Measurements from ENCODE around the gene ARMC2. TPM values are rescaled to one million over a fixed set of nuclear protein-coding genes. Genes with fewer than 3 reads are reported as not detected.
"Not testable (repeated sequence)": the region's sequence is repeated elsewhere in the genome, so short reads cannot be mapped to it uniquely, and the experiment has no call there.

The ARMC2 gene
- total RNA-seq, 1 donor from 2014 or later, result 5.2 TPM

DNA sequence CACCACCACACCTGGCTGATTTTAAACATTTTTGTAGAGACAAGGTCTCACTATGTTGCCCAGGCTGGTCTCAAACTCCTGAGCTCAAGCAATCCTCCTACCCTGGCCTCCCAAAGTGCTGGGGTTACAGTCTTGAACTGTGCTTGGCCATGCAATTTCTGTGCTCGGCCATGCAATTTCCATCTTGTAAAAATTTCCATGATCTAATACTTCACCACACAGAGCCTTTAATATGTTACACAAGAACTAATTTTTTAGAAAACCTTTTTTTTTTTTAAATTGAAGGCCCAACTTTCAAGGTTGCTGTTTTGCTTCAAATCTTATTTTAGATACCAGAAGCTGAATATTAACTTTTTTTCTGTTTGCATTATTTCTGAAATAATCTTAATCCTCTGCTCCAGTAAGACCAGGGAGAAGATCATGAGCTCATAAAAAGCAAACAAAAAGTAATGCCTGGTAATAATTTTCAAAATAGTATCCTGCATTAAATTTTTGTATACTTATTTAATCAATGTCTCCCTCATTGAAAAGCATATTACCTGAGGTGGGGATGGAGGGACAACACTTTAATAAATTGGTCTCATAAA lies 38.1 kb upstream of the ARMC2 start:
- peaks cover 1% of the 10 kb centered on the region for H3K9me3 Mint-ChIP-seq (ENCODE audit: unreplicated experiment)
- no peak for FAIRE-seq

DNA sequence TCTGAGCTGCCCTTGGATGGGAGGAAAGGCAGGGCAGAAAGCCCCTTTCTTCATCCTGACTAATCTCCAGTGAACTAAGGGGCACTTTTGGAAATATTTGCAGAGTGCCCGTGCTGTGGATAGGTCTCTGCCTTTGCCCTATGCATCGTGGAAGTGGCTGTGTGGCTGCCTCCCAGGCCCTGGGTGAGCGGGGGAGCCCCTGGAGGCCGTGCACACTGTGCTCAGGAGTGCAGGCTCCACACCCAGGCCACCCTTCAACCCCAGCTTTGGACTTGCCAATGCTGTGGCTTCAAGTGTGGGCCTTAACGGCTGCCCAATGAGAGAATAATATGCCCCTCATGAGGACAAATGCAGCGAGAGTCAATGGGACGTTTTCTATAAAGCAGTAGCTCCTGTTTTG lies 36.7 kb upstream of the ARMC2 start:
- H3K4me1 ChIP-seq (ENCODE audit: insufficient read depth, low read length), result no peaks in the 10 kb centered on the region
- no peak overlapping the region for H3K9ac ChIP-seq (ENCODE audit: low read length)
- no peak overlapping the region for H2AFZ ChIP-seq (ENCODE audit: low read depth, low read length)
- FAIRE-seq, result no peak
- no peaks in the 10 kb centered on the region for H3K9me3 ChIP-seq (ENCODE audit: insufficient read depth, low read depth, low read length)
- DNase-seq (ENCODE audit: low read depth), result no peak
- no peak overlapping the region for H3K27ac ChIP-seq (ENCODE audit: low read depth, low read length)
- H3K36me3 ChIP-seq (ENCODE audit: insufficient read depth, low read length), result no peaks in the 10 kb centered on the region
- H3K36me3 Mint-ChIP-seq (ENCODE audit: low read depth, unreplicated experiment), result no peaks in the 10 kb centered on the region
- TF ChIP-seq, protein P1, sequence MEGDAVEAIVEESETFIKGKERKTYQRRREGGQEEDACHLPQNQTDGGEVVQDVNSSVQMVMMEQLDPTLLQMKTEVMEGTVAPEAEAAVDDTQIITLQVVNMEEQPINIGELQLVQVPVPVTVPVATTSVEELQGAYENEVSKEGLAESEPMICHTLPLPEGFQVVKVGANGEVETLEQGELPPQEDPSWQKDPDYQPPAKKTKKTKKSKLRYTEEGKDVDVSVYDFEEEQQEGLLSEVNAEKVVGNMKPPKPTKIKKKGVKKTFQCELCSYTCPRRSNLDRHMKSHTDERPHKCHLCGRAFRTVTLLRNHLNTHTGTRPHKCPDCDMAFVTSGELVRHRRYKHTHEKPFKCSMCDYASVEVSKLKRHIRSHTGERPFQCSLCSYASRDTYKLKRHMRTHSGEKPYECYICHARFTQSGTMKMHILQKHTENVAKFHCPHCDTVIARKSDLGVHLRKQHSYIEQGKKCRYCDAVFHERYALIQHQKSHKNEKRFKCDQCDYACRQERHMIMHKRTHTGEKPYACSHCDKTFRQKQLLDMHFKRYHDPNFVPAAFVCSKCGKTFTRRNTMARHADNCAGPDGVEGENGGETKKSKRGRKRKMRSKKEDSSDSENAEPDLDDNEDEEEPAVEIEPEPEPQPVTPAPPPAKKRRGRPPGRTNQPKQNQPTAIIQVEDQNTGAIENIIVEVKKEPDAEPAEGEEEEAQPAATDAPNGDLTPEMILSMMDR (IDR thresholded peaks at IDR 0.05; ENCODE audit: insufficient read depth, low read depth, low read length), result no peak
- no peak for TF ChIP-seq EZH2 (IDR thresholded peaks at IDR 0.05; ENCODE audit: insufficient read depth, low read length)
- peaks cover 3% of the 10 kb centered on the region for H3K27me3 Mint-ChIP-seq (ENCODE audit: low read depth, unreplicated experiment)
- no peak overlapping the region for H3K27ac Mint-ChIP-seq (ENCODE audit: unreplicated experiment)
- no peaks in the 10 kb centered on the region for H3K27me3 ChIP-seq (ENCODE audit: insufficient read depth, low read length)
- H3K4me3 ChIP-seq (ENCODE audit: insufficient read depth, low read depth, low read length), result no peak overlapping the region
- no peaks in the 10 kb centered on the region for H4K20me1 ChIP-seq (ENCODE audit: insufficient read depth, low read length)
- no peaks in the 10 kb centered on the region for H3K4me1 Mint-ChIP-seq (ENCODE audit: low read depth, unreplicated experiment)
- H3K4me2 ChIP-seq (ENCODE audit: low read length), result no peak overlapping the region
- H3K9me3 Mint-ChIP-seq (ENCODE audit: unreplicated experiment), result peaks cover 3% of the 10 kb centered on the region
- no peak overlapping the region for H3K4me3 Mint-ChIP-seq (ENCODE audit: unreplicated experiment)
- H3K79me2 ChIP-seq (ENCODE audit: insufficient read depth, low read length), result no peaks in the 10 kb centered on the region

More for the DNA sequence above, 38.1 kb upstream of the ARMC2 start:
- no peaks in the 10 kb centered on the region for H3K9me3 ChIP-seq (ENCODE audit: insufficient read depth, low read depth, low read length)
- no peaks in the 10 kb centered on the region for H3K36me3 ChIP-seq (ENCODE audit: insufficient read depth, low read length)
- no peak overlapping the region for H3K4me3 ChIP-seq (ENCODE audit: insufficient read depth, low read depth, low read length)
- Mint-ChIP-seq H3K27me3 (ENCODE audit: low read depth, unreplicated experiment) (peaks cover 3% of the 10 kb centered on the region), H3K4me1 (ENCODE audit: low read depth, unreplicated experiment) (peaks cover 6% of the 10 kb centered on the region), H3K36me3 (ENCODE audit: low read depth, unreplicated experiment) (no peaks in the 10 kb centered on the region), H3K27ac (ENCODE audit: unreplicated experiment) (no peak overlapping the region), H3K4me3 (ENCODE audit: unreplicated experiment) (no peak overlapping the region)
- H3K27ac ChIP-seq (ENCODE audit: low read depth, low read length), result no peak overlapping the region
- no peaks in the 10 kb centered on the region for H4K20me1 ChIP-seq (ENCODE audit: insufficient read depth, low read length)
- H3K9ac ChIP-seq (ENCODE audit: low read length), result no peak overlapping the region
- TF ChIP-seq, protein P1 (IDR thresholded peaks at IDR 0.05; ENCODE audit: insufficient read depth, low read depth, low read length), result no peak
- no peak for TF ChIP-seq EZH2 (IDR thresholded peaks at IDR 0.05; ENCODE audit: insufficient read depth, low read length)
- no peak overlapping the region for H3K4me2 ChIP-seq (ENCODE audit: low read length)
- no peak overlapping the region for H2AFZ ChIP-seq (ENCODE audit: low read depth, low read length)
- no peaks in the 10 kb centered on the region for H3K27me3 ChIP-seq (ENCODE audit: insufficient read depth, low read length)
- DNase-seq (ENCODE audit: low read depth), result no peak
- no peaks in the 10 kb centered on the region for H3K79me2 ChIP-seq (ENCODE audit: insufficient read depth, low read length)
- no peaks in the 10 kb centered on the region for H3K4me1 ChIP-seq (ENCODE audit: insufficient read depth, low read length)

DNA sequence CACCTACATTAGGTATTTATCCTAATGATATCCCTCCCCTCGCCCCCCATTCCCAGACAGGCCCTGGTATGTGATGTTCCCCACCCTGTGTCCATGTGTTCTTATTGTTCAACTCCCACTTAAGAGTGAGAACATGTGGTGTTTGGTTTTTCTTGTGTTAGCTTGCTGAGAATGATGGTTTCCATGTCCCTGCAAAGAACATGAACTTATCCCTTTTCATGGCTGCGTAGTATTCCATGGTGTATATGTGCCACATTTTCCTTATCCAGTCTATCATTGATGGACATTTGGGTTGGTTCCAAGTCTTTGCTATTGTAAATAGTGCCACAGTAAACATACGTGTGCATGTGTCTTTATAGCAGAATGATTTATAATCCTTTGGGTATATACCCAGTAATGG lies 35.0 kb upstream of the ARMC2 start:
- H3K27ac Mint-ChIP-seq (ENCODE audit: unreplicated experiment); H3K4me3 ChIP-seq (ENCODE audit: insufficient read depth, low read depth, low read length); H3K27me3 ChIP-seq (ENCODE audit: insufficient read depth, low read length); H3K79me2 ChIP-seq (ENCODE audit: insufficient read depth, low read length); H3K27me3 Mint-ChIP-seq (ENCODE audit: low read depth, unreplicated experiment); H2AFZ ChIP-seq (ENCODE audit: low read depth, low read length); H3K9ac ChIP-seq (ENCODE audit: low read length); H3K4me1 Mint-ChIP-seq (ENCODE audit: low read depth, unreplicated experiment); H3K9me3 ChIP-seq (ENCODE audit: insufficient read depth, low read depth, low read length); DNase-seq (ENCODE audit: low read depth); H3K36me3 ChIP-seq (ENCODE audit: insufficient read depth, low read length); H3K4me1 ChIP-seq (ENCODE audit: insufficient read depth, low read length); H3K36me3 Mint-ChIP-seq (ENCODE audit: low read depth, unreplicated experiment); H3K4me3 Mint-ChIP-seq (ENCODE audit: unreplicated experiment); H3K27ac ChIP-seq (ENCODE audit: low read depth, low read length); FAIRE-seq; H3K4me2 ChIP-seq (ENCODE audit: low read length); H4K20me1 ChIP-seq (ENCODE audit: insufficient read depth, low read length): not testable (repeated sequence)
- H3K9me3 Mint-ChIP-seq (ENCODE audit: unreplicated experiment), result peaks cover 11% of the 10 kb centered on the region

DNA sequence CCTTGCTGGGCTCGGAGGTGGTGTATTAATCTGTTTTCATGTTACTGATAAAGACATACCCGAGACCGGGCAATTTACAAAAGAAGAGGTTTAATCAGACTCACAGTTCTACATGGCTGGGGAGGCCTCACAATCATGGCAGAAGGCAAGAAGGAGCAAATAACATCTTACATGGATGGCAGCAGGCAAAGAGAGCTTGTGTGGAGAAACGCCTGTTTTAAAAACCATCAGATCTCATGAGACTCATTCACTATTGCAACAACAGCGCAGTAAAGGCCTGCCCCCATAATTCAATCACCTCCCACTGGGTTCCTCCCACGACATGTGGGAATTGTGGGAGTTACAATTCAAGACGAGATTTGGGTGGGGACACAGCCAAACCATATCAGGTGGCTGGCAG lies 30.9 kb upstream of the ARMC2 start:
- peaks cover 17% of the 10 kb centered on the region for H3K9me3 Mint-ChIP-seq (ENCODE audit: unreplicated experiment)
- not testable (repeated sequence) for DNase-seq (ENCODE audit: low read depth); H3K79me2 ChIP-seq (ENCODE audit: insufficient read depth, low read length); H3K4me3 ChIP-seq (ENCODE audit: insufficient read depth, low read depth, low read length); H3K4me1 ChIP-seq (ENCODE audit: insufficient read depth, low read length); H3K4me1 Mint-ChIP-seq (ENCODE audit: low read depth, unreplicated experiment); H3K36me3 ChIP-seq (ENCODE audit: insufficient read depth, low read length); H3K27me3 ChIP-seq (ENCODE audit: insufficient read depth, low read length); FAIRE-seq; H3K27ac ChIP-seq (ENCODE audit: low read depth, low read length); H3K27me3 Mint-ChIP-seq (ENCODE audit: low read depth, unreplicated experiment); H3K9ac ChIP-seq (ENCODE audit: low read length); H3K4me3 Mint-ChIP-seq (ENCODE audit: unreplicated experiment); H3K36me3 Mint-ChIP-seq (ENCODE audit: low read depth, unreplicated experiment); H2AFZ ChIP-seq (ENCODE audit: low read depth, low read length); H4K20me1 ChIP-seq (ENCODE audit: insufficient read depth, low read length); H3K9me3 ChIP-seq (ENCODE audit: insufficient read depth, low read depth, low read length); H3K4me2 ChIP-seq (ENCODE audit: low read length); H3K27ac Mint-ChIP-seq (ENCODE audit: unreplicated experiment)
